ENCODE measurements around the gene MBOAT7. TPM values are rescaled to one million over a fixed set of nuclear protein-coding genes. Genes with fewer than 3 reads are reported as not detected.

The MBOAT7 gene
- total RNA-seq, 1 experiment from 2014 or later: 100 TPM

- H3K4me1 ChIP-seq (ENCODE audit: insufficient read depth, low read length): no peaks in the 10 kb centered on the region
- WGBS (ENCODE audit: extremely low coverage, insufficient read length, low lambda C conversion rate): no CpG with 5 or more reads among the region's 46 CpGs
Measured at GRCh38 chr19:54136864-54137698, 52.3 kb downstream of the MBOAT7 start.

More at GRCh38 chr19:54136864-54137698, 52.3 kb downstream of the MBOAT7 start:
- H2AK5ac ChIP-seq (ENCODE audit: insufficient read length, low read length): no peak overlapping the region
- H4K5ac ChIP-seq (ENCODE audit: insufficient read length, low read depth, low read length): no peak overlapping the region
- H2BK15ac ChIP-seq (ENCODE audit: low read depth, low read length): no peak overlapping the region
- H3K4me1 Mint-ChIP-seq: peaks cover 37 to 39% of the 10 kb centered on the region in 2 experiments
- no peak overlapping the region for H4K8ac ChIP-seq (replicated peaks; ENCODE audit: insufficient read length, low read depth, low read length)
- no peak overlapping the region for H3K23ac ChIP-seq (ENCODE audit: insufficient read length, low read depth, low read length)
- no peak overlapping the region for H2BK12ac ChIP-seq (ENCODE audit: insufficient read length, low read depth, low read length)
- DNase-seq: peak; percentile 100
- no peak overlapping the region for H2BK120ac ChIP-seq (ENCODE audit: low read depth, low read length, poor library complexity, severe bottlenecking)
- peaks cover 15% of the 10 kb centered on the region for H3K23me2 ChIP-seq (ENCODE audit: insufficient read length, low read depth, low read length, poor library complexity, severe bottlenecking)
- no peak overlapping the region for H2BK20ac ChIP-seq (ENCODE audit: low read depth, low read length, poor library complexity, severe bottlenecking)
- no peak overlapping the region for H3K56ac ChIP-seq (ENCODE audit: insufficient read length, low read depth, low read length)
- H3K9me3 ChIP-seq (ENCODE audit: control insufficient read depth, low read depth, low read length): peaks cover 4% of the 10 kb centered on the region
- H3K18ac ChIP-seq (ENCODE audit: insufficient read length, low read depth, low read length): no peak overlapping the region
- H4K91ac ChIP-seq (ENCODE audit: insufficient read length, low read depth, low read length): no peak overlapping the region
- peaks cover 1% of the 10 kb centered on the region; the same call in 1 of the 2 replicates for H3K27me3 Mint-ChIP-seq (ENCODE audit: low read depth)
- H3K14ac ChIP-seq (ENCODE audit: insufficient read depth, low read length): no peak overlapping the region
- peak overlapping the region; percentile 80 to 93 for H3K4me3 Mint-ChIP-seq
- H3K36me3 Mint-ChIP-seq (ENCODE audit: insufficient read depth in 1 of 3, low read depth in 3 of 3): peaks cover 23 to 52% (median 28%) of the 10 kb centered on the region in 3 experiments
- peaks cover 17% of the 10 kb centered on the region for H3K79me1 ChIP-seq (ENCODE audit: insufficient read depth, low read depth, low read length, poor library complexity, severe bottlenecking)
- H3K9ac ChIP-seq (ENCODE audit: extremely low read depth, insufficient read length, low read length): peak overlapping the region; percentile 59
- peak overlapping the region; percentile 94 for H3K4me2 ChIP-seq (ENCODE audit: insufficient read depth, insufficient read length, low read length)
- TF ChIP-seq CTCF (conservative IDR thresholded peaks at IDR 0.05): no peak
- H4K20me1 ChIP-seq (ENCODE audit: control insufficient read depth, insufficient read depth, insufficient read length): peaks cover 3% of the 10 kb centered on the region
- peak overlapping the region; percentile 90 to 98 (median 93) for H3K27ac Mint-ChIP-seq
- no peak overlapping the region for H2AFZ ChIP-seq (ENCODE audit: low read length)
- H2BK5ac ChIP-seq (ENCODE audit: insufficient read length, low read length): no peak overlapping the region
- H3K4ac ChIP-seq (ENCODE audit: low read depth, low read length): no peak overlapping the region
- peaks cover 11 to 12% of the 10 kb centered on the region in 2 experiments for H3K9me3 Mint-ChIP-seq
- H3K79me2 ChIP-seq (ENCODE audit: insufficient read depth, low read length): peaks cover 24% of the 10 kb centered on the region; the same call in 1 of the 2 replicates
- no peak overlapping the region for H3K27ac ChIP-seq (ENCODE audit: insufficient read length, low read depth, low read length)
- H3T11ph ChIP-seq (ENCODE audit: low read length): no peak overlapping the region
- H3K27me3 ChIP-seq (ENCODE audit: insufficient read depth, low read length): no peaks in the 10 kb centered on the region

Measured in H9 (cell line).